HFF-Myc (cell line): ENCODE data around the gene KRT31.
"Not testable (repeated sequence)": the region's sequence is repeated elsewhere in the genome, so short reads cannot be mapped to it uniquely, and the experiment has no call there.

Experiments used
- DNase-seq: peaks from one replicate; pipeline ENCODE4 v3.0.0-alpha.2; 2011; ENCODE audit warnings: low read depth; ENCODE audit errors: extremely low read depth
- H3K4me3 ChIP-seq: replicated peaks from 2 replicates; pipeline ENCODE4 v1.5.1; 2011; ENCODE audit warnings: low read depth, mild to moderate bottlenecking, control low read depth, low read length
- CTCF ChIP-seq: IDR thresholded peaks from 2 replicates; pipeline ENCODE4 v1.5.1; 2012; ENCODE audit warnings: mild to moderate bottlenecking, low read depth, low read length, control low read depth; ENCODE audit errors: missing control alignments

KRT31 gene

GRCh38 chr17:41429667-41430066 is 32.3 kb upstream of the KRT31 start:
- H3K4me3 ChIP-seq, result no peak overlapping the region
- no peak for TF ChIP-seq CTCF
- no peak for DNase-seq

- TF ChIP-seq CTCF, result no peak
- no peak for DNase-seq
- H3K4me3 ChIP-seq, result no peak overlapping the region
These were observed 31.3 kb upstream of the KRT31 start for GRCh38 chr17:41428591-41429291.

GRCh38 chr17:41424111-41424635 is 26.8 kb upstream of the KRT31 start, which contains the start of gene KRT37:
TSS of gene KRT37 (minus strand) at chr17:41424585. CDS start at chr17:41424523, 62 bp downstream.
- DNase-seq, result no peak
- TF ChIP-seq CTCF, result no peak
- no peak within 1 kb of the TSS for H3K4me3 ChIP-seq

- not testable (repeated sequence) for H3K4me3 ChIP-seq, DNase-seq
These were observed 25.2 kb upstream of the KRT31 start for GRCh38 chr17:41422586-41422985.

- no peak for TF ChIP-seq CTCF
- no peak overlapping the region for H3K4me3 ChIP-seq
- DNase-seq, result no peak
These were observed 24.2 kb upstream of the KRT31 start for GRCh38 chr17:41421617-41422016.

GRCh38 chr17:41421116-41421515 is 23.7 kb upstream of the KRT31 start:
- DNase-seq, result no peak
- no peak overlapping the region for H3K4me3 ChIP-seq
- TF ChIP-seq CTCF, result no peak

- H3K4me3 ChIP-seq, result no peak overlapping the region
- no peak for TF ChIP-seq CTCF
- no peak for DNase-seq
These were observed 22.7 kb upstream of the KRT31 start for GRCh38 chr17:41420134-41420533.
